ENCODE results near the gene NECAB3.

NECAB3 gene

GRCh38 chr20:33622705-33623365 lies 51.4 kb downstream of the NECAB3 start:
- no peak for DNase-seq (ENCODE audit: low read depth in 2 of 2, low spot score in 1 of 2)

GRCh38 chr20:33621717-33622400 lies 52.4 kb downstream of the NECAB3 start:
- DNase-seq (ENCODE audit: low read depth in 2 of 2, low spot score in 1 of 2): no peak

GRCh38 chr20:33612001-33612400 lies 62.2 kb downstream of the NECAB3 start:
- DNase-seq (ENCODE audit: low read depth in 2 of 2, low spot score in 1 of 2): no peak

GRCh38 chr20:33611106-33611505 lies 63.1 kb downstream of the NECAB3 start:
- no peak for DNase-seq (ENCODE audit: low read depth in 2 of 2, low spot score in 1 of 2)

GRCh38 chr20:33609504-33609903 lies 64.7 kb downstream of the NECAB3 start:
- DNase-seq (ENCODE audit: low read depth in 2 of 2, low spot score in 1 of 2): no peak
